NCI-H748 treated with DMSO at 0.1 percent for 48 hours (cell line): ENCODE measurements around the gene KLF8.

ENCODE experiments used
- DNase-seq: peaks from one replicate; lab custom pipeline; 2025; lab: John Stamatoyannopoulos, UW

KLF8 gene

DNA sequence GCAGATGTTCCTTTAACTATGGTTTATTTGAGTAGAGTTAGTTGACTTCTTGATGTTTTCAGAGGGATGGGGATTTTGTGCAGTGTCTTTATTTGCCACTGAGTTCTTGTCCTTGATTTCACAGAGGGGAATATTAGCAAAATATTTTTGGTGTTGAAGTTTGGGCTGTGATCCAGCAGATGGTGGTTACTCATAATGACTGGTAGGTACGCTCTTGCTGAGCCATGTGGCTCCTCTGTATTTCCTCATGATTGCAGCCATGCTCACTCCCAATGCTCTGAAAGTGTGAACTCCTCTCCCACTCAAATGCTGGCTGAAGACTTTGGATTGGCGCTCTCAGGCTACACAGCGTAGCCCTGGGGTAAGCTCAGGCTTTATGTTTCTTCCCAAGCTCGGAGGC lies 77.7 kb downstream of the KLF8 start:
- DNase-seq: no peak

DNA sequence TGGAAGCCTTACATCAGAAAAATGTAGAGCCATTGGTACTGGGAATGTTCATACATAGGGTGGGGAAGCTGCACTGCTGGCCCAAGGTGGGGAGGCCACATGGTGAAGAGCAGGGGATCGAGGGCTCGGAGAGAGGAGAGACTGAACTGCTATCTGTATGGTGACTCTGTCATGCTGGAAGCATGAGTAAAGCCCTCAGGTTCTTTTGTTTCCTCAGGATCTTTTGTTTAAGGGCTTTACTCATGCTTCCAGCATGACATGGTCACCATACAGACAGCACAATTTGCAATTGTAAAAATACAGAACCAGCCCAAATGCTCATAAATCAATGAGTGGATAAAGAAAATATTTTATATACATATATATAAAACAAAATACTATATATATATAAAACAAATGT lies 78.4 kb downstream of the KLF8 start:
- DNase-seq: no peak

DNA sequence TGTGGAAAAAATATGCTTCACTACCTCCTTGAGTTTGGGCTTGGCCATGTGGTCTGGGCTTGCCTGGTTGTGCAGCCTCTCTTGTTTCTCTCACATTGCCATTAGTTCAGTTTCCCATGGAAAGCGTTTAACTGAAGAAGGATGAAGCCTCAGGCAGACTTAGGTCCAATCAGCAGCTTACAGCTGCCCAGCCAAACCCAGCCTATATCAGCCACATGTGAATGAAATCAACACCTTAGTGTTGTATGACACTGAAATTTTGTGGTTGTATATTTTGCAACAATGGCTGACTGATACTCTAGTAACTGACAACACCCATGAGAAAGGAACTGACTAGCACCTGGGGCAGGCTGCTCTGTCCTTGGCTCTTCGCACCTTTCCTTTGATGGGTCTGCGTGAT lies 81.2 kb downstream of the KLF8 start:
- DNase-seq: no peak

DNA sequence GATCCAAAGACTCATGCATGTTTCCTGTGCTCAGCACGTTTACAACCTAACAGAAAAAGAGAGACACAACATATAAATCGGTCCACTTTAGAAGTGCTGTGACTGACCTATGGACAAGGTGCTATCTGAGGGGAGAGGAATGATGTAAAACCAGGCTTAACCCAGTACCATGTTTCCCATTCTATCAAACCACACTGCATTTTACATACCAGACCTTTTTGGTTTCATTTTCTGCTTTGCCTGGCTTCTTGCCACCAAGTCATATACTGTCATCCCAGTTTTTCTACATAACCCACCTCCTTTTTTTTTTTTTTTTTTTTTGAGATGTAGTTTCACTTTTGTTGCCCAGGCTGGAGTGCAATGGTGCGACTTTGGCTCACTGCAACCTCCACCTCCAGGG lies 82.2 kb downstream of the KLF8 start:
- DNase-seq: no peak

DNA sequence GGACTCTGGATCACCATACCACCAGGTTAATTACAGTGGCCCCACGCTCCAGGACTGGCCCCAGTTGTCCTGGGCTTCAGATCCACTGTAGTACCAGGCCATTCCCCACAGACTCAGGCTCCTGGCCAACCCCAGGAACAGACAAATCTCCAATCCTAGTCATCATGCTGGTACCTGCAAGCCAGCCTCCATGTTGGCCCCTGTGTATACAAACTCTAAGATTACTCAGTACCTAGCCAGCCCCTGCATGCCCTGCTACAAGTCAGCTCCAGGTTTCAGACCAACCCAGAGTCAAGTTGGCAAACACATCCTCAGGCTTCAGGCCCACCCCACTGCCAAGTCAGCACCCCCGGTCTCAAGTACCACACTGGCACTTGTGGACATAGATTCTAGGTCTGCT lies 85.9 kb downstream of the KLF8 start:
- DNase-seq: no peak

DNA sequence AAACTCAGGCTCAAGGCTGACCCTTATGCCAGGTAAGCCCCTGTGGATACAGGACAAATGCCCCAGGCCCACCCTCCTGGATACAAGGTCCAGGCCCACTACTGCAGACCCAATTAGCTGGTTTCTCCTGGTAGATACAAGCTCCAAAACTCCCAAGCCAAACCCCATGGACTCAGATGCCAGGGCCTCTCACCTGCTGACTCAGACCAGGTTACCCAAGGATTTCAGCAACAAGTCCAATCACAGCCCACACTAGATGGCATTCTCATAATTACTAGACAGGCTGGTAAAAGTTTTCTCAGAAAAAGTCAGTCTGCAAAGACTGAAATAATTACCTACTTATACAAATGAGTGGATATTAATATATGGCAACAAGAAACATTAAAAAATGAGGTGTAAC lies 87.0 kb downstream of the KLF8 start:
- DNase-seq: no peak
